MM.1S (cell line): ENCODE results near the gene CENPT.

Experiments
- DNase-seq: peaks from one replicate; pipeline ENCODE4 v3.0.0-alpha.2; 2015
- H2AFZ ChIP-seq: fragments of 300-600 bp; sonication (generic); 2 replicates; pipeline ENCODE4 v1.6.0; 2016; ENCODE audit warnings: antibody characterized with exemption, low read length
- H3F3A ChIP-seq: fragments of 300-600 bp; sonication (generic); 2 replicates; pipeline ENCODE4 v1.6.1; 2016; ENCODE audit warnings: mild to moderate bottlenecking, antibody characterized with exemption, low read length, moderate library complexity, mixed read lengths; ENCODE audit not compliant: insufficient read depth
- H3K27ac ChIP-seq: fragments of 300-600 bp; sonication (generic); 2 replicates; pipeline ENCODE4 v1.5.1; 2016; ENCODE audit warnings: mild to moderate bottlenecking, low read length
- H3K27me3 ChIP-seq: fragments of 300-600 bp; sonication (generic); replicated peaks from 2 replicates; pipeline ENCODE4 v1.6.0; 2016; ENCODE audit warnings: low read length; ENCODE audit not compliant: insufficient read depth
- H3K36me3 ChIP-seq: fragments of 300-600 bp; sonication (generic); replicated peaks from 2 replicates; pipeline ENCODE4 v1.6.1; 2016; ENCODE audit warnings: mild to moderate bottlenecking, low read length, mixed read lengths; ENCODE audit not compliant: insufficient read depth
- H3K4me1 ChIP-seq: fragments of 300-600 bp; sonication (generic); 2 replicates; pipeline ENCODE4 v1.6.1; 2016; ENCODE audit warnings: low read length, mixed read lengths
- H3K4me2 ChIP-seq: fragments of 300-600 bp; sonication (generic); 2 replicates; pipeline ENCODE4 v1.6.0; 2016; ENCODE audit warnings: low read depth, low read length
- H3K4me3 ChIP-seq: fragments of 300-600 bp; sonication (generic); 2 replicates; pipeline ENCODE4 v1.5.1; 2016; ENCODE audit warnings: low read length, mixed read lengths
- H3K79me2 ChIP-seq: fragments of 300-600 bp; sonication (generic); 2 replicates; pipeline ENCODE4 v1.6.1; 2016; ENCODE audit warnings: mixed run types, low read length, mixed read lengths
- H3K9ac ChIP-seq: fragments of 300-600 bp; sonication (generic); 2 replicates; pipeline ENCODE4 v1.6.1; 2016; ENCODE audit warnings: low read length, mixed read lengths
- H3K9me2 ChIP-seq: fragments of 300-600 bp; sonication (generic); replicated peaks from 2 replicates; pipeline ENCODE4 v1.6.1; 2016; ENCODE audit warnings: mild to moderate bottlenecking, low read length, mixed read lengths; ENCODE audit not compliant: insufficient read depth
- H3K9me3 ChIP-seq: fragments of 300-600 bp; sonication (generic); replicated peaks from 2 replicates; pipeline ENCODE4 v1.6.1; 2016; ENCODE audit warnings: mild to moderate bottlenecking, low read length, mixed read lengths; ENCODE audit not compliant: insufficient read depth
- H4K20me1 ChIP-seq: fragments of 300-600 bp; sonication (generic); 2 replicates; pipeline ENCODE4 v1.6.1; 2016; ENCODE audit warnings: mild to moderate bottlenecking, low read length, moderate library complexity, mixed read lengths; ENCODE audit not compliant: insufficient read depth
- CTCF ChIP-seq: fragments of 300-600 bp; sonication (generic); IDR thresholded peaks from 2 replicates; pipeline ENCODE4 v1.5.1; 2016; ENCODE audit warnings: antibody characterized with exemption, low read length, mixed read lengths
- EZH2 ChIP-seq: fragments of 300-600 bp; sonication (generic); optimal IDR thresholded peaks from 2 replicates; pipeline ENCODE3; 2017; ENCODE audit warnings: low read depth, mild to moderate bottlenecking, antibody characterized with exemption, low read length, mixed read lengths
- EZH2phosphoT487 ChIP-seq: fragments of 300-600 bp; sonication (generic); IDR thresholded peaks from 2 replicates; pipeline ENCODE4 v1.6.1; 2018; ENCODE audit warnings: antibody characterized with exemption, low read length

CENPT gene

GRCh38 chr16:67786491-67786890 is 61.0 kb downstream of the CENPT start:
- TF ChIP-seq EZH2phosphoT487: no peak
- H3K27ac ChIP-seq: no peak overlapping the region
- no peak overlapping the region for H3K4me3 ChIP-seq
- no peak for DNase-seq
- H2AFZ ChIP-seq: no peak overlapping the region
- H3K9ac ChIP-seq: no peak overlapping the region
- no peaks in the 10 kb centered on the region for H3F3A ChIP-seq
- no peaks in the 10 kb centered on the region for H3K9me2 ChIP-seq
- H4K20me1 ChIP-seq: no peaks in the 10 kb centered on the region
- H3K27me3 ChIP-seq: no peaks in the 10 kb centered on the region
- H3K36me3 ChIP-seq: no peaks in the 10 kb centered on the region
- H3K4me2 ChIP-seq: no peak overlapping the region
- no peaks in the 10 kb centered on the region for H3K9me3 ChIP-seq
- H3K79me2 ChIP-seq: peaks cover 19% of the 10 kb centered on the region
- 0 out of 2 replicates have a peak, but pooled peaks cover 3% of the 10 kb centered on the region for H3K4me1 ChIP-seq

GRCh38 chr16:67783353-67783725 is 64.2 kb downstream of the CENPT start:
- H3K9ac ChIP-seq: no peak overlapping the region
- no peak overlapping the region for H3K4me2 ChIP-seq
- H2AFZ ChIP-seq: no peak overlapping the region
- H3K4me1 ChIP-seq: peaks cover 10% of the 10 kb centered on the region
- H3K4me3 ChIP-seq: no peak overlapping the region
- DNase-seq: no peak
- H3F3A ChIP-seq: no peaks in the 10 kb centered on the region
- no peak for TF ChIP-seq CTCF
- TF ChIP-seq EZH2phosphoT487: no peak
- no peak for TF ChIP-seq EZH2
- no peaks in the 10 kb centered on the region for H3K9me3 ChIP-seq
- H3K79me2 ChIP-seq: peaks cover 41% of the 10 kb centered on the region
- no peaks in the 10 kb centered on the region for H4K20me1 ChIP-seq
- no peaks in the 10 kb centered on the region for H3K27me3 ChIP-seq
- no peaks in the 10 kb centered on the region for H3K9me2 ChIP-seq
- H3K36me3 ChIP-seq: no peaks in the 10 kb centered on the region
- no peak overlapping the region for H3K27ac ChIP-seq

GRCh38 chr16:67782567-67783352 is 64.7 kb downstream of the CENPT start:
- Histone ChIP-seq H3K4me3 (no peak overlapping the region), H3K4me1 (peaks cover 10% of the 10 kb centered on the region), H3F3A (no peaks in the 10 kb centered on the region), H3K9me3 (no peaks in the 10 kb centered on the region), H4K20me1 (no peaks in the 10 kb centered on the region), H2AFZ (no peak overlapping the region), H3K27ac (no peak overlapping the region), H3K36me3 (no peaks in the 10 kb centered on the region), H3K79me2 (peaks cover 43% of the 10 kb centered on the region), H3K27me3 (no peaks in the 10 kb centered on the region), H3K9me2 (no peaks in the 10 kb centered on the region), H3K9ac (no peak overlapping the region), H3K4me2 (no peak overlapping the region)
- no peak for DNase-seq
- TF ChIP-seq EZH2phosphoT487: no peak

GRCh38 chr16:67781565-67781921 is 66.0 kb downstream of the CENPT start:
- peaks cover 10% of the 10 kb centered on the region for H3K4me1 ChIP-seq
- H4K20me1 ChIP-seq: no peaks in the 10 kb centered on the region
- no peaks in the 10 kb centered on the region for H3K9me3 ChIP-seq
- no peaks in the 10 kb centered on the region for H3K36me3 ChIP-seq
- H3K9me2 ChIP-seq: no peaks in the 10 kb centered on the region
- no peak overlapping the region for H3K27ac ChIP-seq
- H3K79me2 ChIP-seq: peaks cover 37% of the 10 kb centered on the region
- H3K4me2 ChIP-seq: no peak overlapping the region
- DNase-seq: no peak
- H3F3A ChIP-seq: no peaks in the 10 kb centered on the region
- TF ChIP-seq EZH2phosphoT487: no peak
- no peak for TF ChIP-seq EZH2
- TF ChIP-seq CTCF: no peak
- no peak overlapping the region for H2AFZ ChIP-seq
- no peak overlapping the region for H3K9ac ChIP-seq
- H3K27me3 ChIP-seq: no peaks in the 10 kb centered on the region
- H3K4me3 ChIP-seq: no peak overlapping the region
